Amygdala (tissue), 56 donors: ENCODE measurements around the gene IKZF5.

ENCODE experiments used
- DNase-seq, 56 donors: peaks; one replicate each; lab custom pipeline; 2025; lab: John Stamatoyannopoulos, UW

The IKZF5 gene

DNA sequence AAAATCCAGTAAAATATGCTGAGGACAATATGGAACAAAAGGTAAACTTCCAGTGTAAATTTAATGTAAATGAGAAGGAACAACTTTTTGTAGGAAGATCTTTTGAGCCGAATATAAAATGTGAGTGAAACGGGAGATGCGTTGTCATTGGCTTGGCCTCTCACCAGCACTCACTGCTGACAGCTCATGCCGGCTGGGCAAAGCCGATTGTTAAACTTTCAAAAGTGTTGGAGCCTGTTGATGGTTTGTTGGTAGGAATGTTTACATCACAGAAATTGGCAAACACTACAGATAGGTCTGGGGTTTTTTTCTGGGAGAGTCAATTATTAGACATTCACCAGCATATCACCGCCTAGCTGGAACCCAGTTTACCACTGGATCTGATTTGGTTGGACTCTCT, 22.3 kb downstream of the IKZF5 start:
- DNase-seq, result peak in 4 of 56 donors; percentile 2 to 15 (median 7)

DNA sequence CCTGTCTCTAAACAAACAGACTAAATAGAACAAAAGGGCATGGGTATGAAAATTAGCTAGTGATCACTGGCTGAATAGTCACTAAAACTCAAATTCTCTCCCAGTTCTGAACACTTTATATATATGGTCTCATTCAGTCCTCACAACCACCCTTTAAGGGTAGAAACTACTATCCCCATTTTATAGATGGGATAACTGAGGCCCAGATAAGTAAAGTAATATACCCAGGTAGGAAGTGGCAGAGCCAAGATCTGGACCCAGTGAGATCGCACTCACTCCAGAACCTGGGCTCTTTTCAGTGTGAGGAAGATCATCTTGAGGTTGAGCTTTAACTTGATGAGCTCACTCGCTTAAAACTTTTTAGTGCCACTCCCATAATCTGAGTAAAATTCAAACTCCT, 23.9 kb downstream of the IKZF5 start:
- DNase-seq, result no peak

DNA sequence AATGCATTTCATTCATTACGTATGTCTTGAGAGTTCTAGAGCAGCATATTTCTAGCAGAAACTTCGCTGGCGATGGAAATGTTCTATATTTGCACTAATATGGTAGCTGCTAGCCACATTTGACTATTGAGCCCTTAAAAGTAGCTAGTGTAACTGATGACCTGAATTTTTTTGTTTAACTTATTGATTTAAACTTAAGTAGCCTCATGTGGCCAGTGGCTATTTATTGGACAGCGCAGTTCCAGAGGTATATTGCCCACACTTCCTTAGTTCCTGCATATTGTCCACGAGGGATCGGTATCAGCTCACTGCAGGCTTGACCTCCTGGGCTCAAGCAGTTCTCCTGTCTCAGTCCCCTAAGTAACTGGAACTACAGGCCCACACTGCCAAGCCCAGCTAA, 24.7 kb downstream of the IKZF5 start:
- no peak for DNase-seq

DNA sequence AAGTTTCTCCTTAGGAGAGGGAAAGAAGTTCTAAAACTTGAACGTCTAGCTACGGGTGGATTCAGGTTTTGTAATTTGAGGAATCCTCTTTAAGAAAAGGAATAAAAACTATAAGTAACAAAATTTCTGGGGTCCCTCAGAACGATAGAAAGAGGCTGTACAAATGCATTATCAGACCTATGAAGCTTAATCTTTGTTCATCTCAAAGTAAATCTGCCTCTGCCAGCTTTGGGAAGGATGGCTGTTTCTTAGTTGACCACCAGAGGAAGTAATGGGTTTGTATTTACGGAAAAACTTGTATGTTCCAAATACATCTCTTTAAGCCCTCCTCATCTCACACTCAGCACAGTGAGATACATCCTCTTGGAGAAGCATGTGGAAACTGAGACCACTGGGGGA, 27.5 kb downstream of the IKZF5 start:
- peak in 1 of 56 donors; percentile 13 for DNase-seq

DNA sequence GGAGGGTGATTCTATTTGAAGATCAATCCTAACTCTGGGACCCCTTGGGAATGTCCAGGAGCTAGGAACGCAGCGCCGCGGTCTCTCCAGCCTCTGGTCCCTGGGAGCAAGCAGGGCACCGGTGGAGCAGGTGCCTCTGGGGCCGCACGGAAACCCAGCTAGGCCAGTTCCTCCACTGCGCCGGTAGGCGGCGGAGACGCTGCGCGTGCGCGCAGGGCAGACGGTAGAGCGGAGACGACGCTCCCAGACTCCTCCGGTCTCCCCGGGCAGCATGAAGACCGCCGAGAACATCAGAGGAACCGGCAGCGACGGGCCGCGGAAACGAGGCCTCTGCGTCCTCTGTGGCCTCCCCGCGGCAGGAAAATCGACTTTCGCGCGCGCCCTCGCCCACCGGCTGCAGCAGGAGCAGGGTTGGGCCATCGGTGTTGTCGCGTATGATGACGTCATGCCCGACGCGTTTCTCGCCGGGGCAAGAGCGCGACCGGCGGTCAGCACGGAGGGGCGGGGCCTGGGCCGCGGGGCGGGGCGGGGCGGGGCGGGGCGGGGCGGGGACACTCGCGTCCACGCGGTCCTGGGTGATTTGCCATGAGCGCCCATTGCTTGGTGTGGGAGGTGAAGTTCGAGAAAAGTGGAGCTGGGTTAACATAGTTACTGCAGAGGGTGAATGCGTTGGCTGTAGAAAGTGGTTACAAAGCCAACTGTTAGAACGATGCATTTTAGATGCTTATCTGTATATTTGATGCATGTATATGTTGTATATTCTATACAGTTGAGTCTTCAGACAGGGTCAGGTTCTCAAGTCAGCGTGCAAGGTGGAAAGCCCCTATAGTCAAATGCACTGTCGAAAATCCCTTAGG, 28.2 kb downstream of the IKZF5 start, which contains the start of gene PSTK:
Gene PSTK (plus strand): TSS at position 193 of the 857 bp plus-strand sequence. CDS start 79 bp downstream, at position 272.
- peak; percentile 48 to 99 (median 90) for DNase-seq

DNA sequence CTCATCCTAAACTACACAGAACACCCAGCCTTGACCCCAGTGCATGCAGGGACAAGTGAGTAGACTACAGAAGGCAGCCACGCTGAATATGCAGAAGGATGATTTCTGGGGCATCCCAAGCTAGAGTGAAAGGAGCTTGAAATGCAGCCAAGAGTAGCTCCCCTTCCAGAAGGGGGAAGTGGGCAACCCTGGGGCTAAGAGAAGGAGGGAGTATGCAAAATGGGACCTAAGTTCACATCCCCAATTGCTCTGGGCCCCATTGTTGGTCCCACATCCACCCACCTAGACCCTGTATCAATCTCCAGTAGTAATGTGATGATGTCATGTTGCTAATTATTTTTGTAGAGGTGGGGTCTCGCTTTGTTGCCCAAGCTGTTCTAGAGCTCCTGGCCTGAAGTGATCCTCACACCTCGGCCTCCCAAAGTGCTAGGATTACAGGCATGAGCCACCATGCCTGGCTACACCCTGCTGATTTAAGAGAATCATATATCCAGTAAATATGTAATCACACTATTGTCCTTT, 34.0 kb downstream of the IKZF5 start:
- no peak for DNase-seq

DNA sequence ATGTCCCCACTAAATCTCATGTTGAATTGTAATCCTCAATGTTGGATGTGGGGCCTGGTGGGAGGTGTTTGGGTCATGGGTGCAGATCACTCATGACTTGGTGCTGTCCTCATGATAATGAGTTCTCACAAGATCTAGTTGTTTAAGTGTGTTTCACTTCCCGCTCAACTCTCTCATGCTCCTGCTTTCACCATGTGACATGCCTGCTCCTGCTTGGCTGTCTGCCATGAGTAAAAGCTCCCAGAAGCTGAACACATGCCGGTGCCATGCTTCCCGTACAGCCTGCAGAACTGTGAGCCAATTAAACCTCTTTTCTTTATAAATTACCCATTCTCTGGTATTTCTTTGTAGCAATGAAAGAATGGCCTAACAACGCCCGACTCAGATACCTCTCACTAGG, 34.6 kb downstream of the IKZF5 start:
- DNase-seq, result no peak

DNA sequence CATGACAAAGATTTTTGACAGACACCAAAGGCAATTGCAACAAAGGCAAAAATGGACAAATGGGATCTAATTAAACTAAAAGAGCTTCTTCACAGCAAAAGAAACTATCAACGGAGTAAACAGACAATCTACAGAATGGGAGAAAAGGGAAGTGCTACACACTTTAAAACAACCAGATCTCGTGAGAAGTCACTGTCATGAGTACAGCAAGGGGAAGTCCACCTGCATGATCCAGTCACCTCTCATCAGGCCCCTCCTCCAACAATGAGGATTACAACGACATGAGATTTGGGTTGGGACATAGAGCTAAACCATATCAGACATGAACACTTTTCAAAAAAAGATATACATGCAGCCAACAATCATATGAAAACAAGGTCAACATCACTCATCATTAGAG, 39.9 kb downstream of the IKZF5 start:
- no peak for DNase-seq

DNA sequence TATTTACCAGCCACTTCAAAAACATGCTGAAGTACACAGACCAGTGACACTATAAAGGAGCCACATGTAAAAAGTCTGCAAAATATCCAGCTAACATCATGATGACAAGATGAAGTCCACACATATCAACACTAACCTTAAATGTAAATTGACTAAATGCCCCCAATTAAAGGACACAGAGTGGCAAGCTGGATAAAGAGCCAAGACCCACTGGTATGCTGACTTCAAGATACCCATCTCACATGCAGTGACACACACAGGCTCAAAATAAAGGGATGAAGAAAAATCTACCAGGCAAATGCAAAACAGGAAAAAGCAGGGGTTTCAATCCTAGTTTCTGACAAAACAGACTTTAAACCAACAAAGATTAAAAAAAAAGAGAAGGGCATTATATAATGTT, 41.7 kb downstream of the IKZF5 start:
- no peak for DNase-seq

DNA sequence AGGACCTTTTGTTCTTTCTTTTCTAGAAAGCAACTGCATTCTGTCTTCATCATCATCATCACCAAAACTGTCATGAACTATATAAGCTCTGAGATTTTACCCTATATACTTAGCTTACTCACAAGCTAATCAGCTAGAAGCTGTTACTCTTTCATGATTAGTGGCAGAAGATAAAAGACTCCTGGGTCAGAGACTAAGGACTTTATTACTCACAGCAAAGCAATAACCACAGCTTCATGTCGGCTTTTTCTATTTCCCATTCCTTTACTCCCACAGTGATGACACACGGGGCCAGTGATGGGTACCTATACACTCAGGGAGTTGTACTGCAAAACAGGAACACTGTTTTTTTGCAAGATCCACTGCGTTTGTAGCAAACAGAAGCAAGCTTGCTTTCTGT, 46.2 kb downstream of the IKZF5 start:
- no peak for DNase-seq

DNA sequence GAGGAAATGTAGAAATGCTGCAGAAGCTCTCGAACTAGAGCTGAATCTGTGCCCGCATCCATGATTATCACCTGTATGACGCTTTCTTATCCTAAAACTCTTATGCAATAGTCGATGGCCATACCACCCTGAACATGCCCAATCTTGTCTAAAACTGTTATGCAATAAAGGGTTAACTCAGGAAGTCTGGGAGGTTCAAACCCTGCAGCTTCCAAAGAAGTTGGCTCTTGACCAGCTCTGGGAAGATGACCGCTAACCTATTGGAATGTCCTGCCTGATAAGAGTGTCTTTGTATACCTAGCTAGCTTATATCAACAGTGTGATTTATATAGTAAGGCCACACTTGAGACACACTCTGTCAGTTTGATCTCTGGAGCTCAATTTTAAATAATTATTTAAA, 51.1 kb downstream of the IKZF5 start:
- DNase-seq, result no peak

DNA sequence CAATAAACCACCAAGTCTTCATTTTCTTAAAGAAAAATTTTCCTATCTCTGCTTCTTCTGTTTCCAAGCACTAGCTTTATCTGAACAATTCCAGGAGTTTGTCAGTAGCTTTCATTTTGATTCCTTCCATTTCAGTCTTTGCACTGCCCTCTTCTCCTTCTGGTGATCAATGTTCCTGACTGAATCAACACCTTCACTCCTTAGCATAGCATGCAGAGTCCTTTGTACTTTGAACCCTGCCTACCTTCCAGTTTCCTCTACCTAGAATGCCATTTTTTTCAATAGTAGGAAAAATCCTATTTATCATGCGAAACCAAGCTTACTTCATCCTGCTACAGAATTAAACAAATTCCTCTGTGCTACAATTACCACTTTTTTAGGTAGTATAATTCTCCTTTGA, 52.7 kb downstream of the IKZF5 start:
- no peak for DNase-seq

DNA sequence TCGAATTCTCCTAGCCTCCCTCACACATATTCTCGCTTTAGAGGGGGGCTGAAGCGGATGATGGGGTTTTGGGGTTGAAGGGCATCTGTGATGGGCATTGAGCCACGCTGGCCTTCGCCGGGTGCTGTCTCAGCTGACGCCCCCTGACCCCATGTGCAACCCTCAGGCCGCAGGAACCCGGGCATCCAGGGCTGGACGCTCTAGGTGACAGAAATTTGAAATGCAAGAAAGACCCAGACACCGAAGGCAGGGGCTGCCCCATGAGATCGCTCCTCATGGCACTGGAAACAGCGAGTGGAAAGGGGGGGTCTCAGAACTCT, 53.9 kb downstream of the IKZF5 start:
- DNase-seq, result peak in 2 of 56 donors; percentile 31 to 39

DNA sequence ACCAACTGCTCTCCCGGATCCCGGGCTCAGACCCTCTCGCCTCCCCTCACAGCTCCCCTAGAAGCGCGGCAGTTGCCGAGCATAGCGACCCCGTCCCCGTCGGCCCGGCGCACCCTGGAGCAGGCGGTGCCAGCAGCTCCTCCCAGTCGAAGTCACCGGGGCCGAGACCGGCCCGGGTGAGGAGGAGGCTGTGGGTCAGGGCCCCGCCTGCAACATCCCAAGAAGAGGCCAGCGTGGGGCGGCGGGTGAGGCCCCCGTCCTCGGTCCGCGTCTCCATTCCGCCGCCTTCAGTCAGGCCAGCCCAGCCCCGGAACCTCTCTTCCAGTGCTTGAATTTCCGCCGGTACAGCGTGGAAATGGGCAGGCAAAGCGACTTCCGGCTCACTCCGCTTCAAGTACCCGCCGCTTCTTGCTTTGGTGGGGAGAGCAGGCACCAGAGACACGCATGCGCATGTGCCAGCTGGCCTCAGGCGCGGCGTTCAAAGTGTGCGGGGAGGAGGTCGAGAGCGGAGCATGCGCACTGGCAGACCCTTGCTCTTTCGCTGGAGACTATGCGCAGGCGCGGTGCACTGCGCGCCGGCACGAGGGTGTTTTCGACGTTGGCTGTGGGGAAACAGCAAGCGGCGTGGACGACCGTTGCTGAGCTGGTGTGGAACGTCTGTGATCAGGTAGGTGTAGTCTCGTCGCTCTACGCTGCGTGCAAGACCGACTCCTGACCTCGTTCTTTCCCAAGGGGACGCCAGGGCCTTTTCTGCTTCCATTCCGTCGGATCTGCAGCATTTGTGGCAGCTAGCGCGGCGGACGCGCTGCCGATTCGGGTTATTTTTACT, 54.5 kb downstream of the IKZF5 start, which contains the start of gene C10orf88:
Gene C10orf88 (minus strand): TSS at position 326 of the 829 bp plus-strand sequence. CDS start 49 bp downstream, at position 277.
- peak; percentile 61 to 98 (median 94) for DNase-seq

DNA sequence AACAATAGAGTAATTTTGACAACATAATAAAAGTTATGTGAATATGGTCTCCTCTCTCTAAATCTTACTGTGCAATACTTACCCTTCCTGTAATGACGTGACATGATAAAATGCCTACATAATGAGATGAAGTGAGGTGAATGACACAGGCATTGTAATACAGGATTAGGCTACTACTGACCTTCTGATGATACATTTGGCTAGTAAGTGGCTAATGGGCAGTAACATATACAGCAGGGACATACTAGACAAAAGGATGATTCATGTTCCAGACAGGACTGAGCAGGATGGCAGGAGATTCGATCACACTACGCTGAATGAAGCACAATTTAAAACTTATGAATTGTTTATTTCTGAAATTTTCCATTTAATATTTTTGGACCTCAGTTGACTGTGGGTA, 59.3 kb downstream of the IKZF5 start:
- no peak for DNase-seq
